HCT116 (cell line): Measurements from ENCODE around the gene SLC26A3.

Experiments used
- CTCF ChIP-seq, 3 experiments: fragments of 200-600 bp in 1 of 3; sonication (generic) in 1 of 3; IDR thresholded peaks in 2 of 3; conservative IDR thresholded peaks in 1 of 3; 2 replicates each; pipeline ENCODE4 v1.5.1; 2012 to 2017; ENCODE audit warnings: low read depth in 2 of 3, low read length in 2 of 3, antibody characterized with exemption in 1 of 3, borderline replicate concordance in 1 of 3, control low read depth in 1 of 3, mild to moderate bottlenecking in 1 of 3, mixed read lengths in 1 of 3, mixed run types in 1 of 3, moderate library complexity in 1 of 3; ENCODE audit not compliant: insufficient read depth in 1 of 3
- POLR2AphosphoS5 ChIP-seq: IDR thresholded peaks from 2 replicates; pipeline ENCODE4 v1.6.1; 2011; ENCODE audit warnings: mild to moderate bottlenecking, low read depth, low read length, moderate library complexity
- TCF7L2 ChIP-seq: IDR thresholded peaks from 2 replicates; pipeline ENCODE4 v1.7.0; 2011; ENCODE audit warnings: borderline replicate concordance, inconsistent platforms; ENCODE audit not compliant: insufficient read depth, insufficient read length; ENCODE audit errors: extremely low read depth
- ZNF274 ChIP-seq: fragments of 200-500 bp; sonication (Bioruptor generic); IDR thresholded peaks from 2 replicates; pipeline ENCODE4 v1.6.1; 2014; ENCODE audit warnings: mild to moderate bottlenecking, low read depth, low read length, inconsistent platforms

GRCh38 chr7:107758667-107759066 is 44.4 kb downstream of the SLC26A3 start:
- TF ChIP-seq TCF7L2 (no peak), ZNF274 (no peak), POLR2AphosphoS5 (no peak; the same call in 1 of the 2 replicates), CTCF (IDR thresholded peaks at IDR 0.05 in 2 of 3, conservative IDR thresholded peaks at IDR 0.05 in 1 of 3; ENCODE audit: borderline replicate concordance in 1 of 3, insufficient read depth in 1 of 3, low read depth in 2 of 3, low read length in 2 of 3) (no peak)
